Bronchial epithelial cell (primary cell): Measurements from ENCODE around the gene KLF9. TPM values are rescaled to one million over a fixed set of nuclear protein-coding genes. Genes with fewer than 3 reads are reported as not detected.
A peak's percentile ranks its signal among the peaks of the same experiment; 100 is the strongest.

Experiments
- DNase-seq: peaks from one replicate; pipeline ENCODE4 v3.0.0-alpha.2; 2010; ENCODE audit warnings: low read depth
- FAIRE-seq: peaks from 2 replicates; lab custom pipeline; 2011; peaks lifted over from hg19 to GRCh38; lab: Jason Lieb, UNC
- H3K27me3 ChIP-seq: 2 replicates; pipeline ENCODE4 v1.5.1; 2011; ENCODE audit warnings: low read length; ENCODE audit not compliant: control insufficient read depth, insufficient read depth
- H3K36me3 ChIP-seq: 2 replicates; pipeline ENCODE4 v1.5.1; 2011; ENCODE audit warnings: low read length; ENCODE audit not compliant: control insufficient read depth, insufficient read depth
- H3K4me3 ChIP-seq: 2 replicates; pipeline ENCODE4 v1.5.1; 2011; ENCODE audit warnings: mild to moderate bottlenecking, low read depth, low read length, control low read depth
- total RNA-seq: library from RNA; depleted of rRNA; stranded (reverse); fragments of >200 nt; gene quantifications from 2 replicates; pipeline ENCODE4 v1.2.1, GENCODE V29; 2014
- TF ChIP-seq, protein P1 (sequence below): IDR thresholded peaks from 2 replicates; pipeline ENCODE4 v1.5.1; 2011; ENCODE audit warnings: mild to moderate bottlenecking, moderate library complexity, low read length, control low read depth, inconsistent platforms; ENCODE audit not compliant: insufficient read depth, severe bottlenecking

KLF9 gene
- total RNA-seq, 1 donor from 2014 or later, result 41.9 TPM

- Histone ChIP-seq H3K36me3 (no peaks in the 10 kb centered on the region), H3K27me3 (no peaks in the 10 kb centered on the region), H3K4me3 (no peak overlapping the region)
- DNase-seq, result peak; percentile 53
- FAIRE-seq, result no peak
- TF ChIP-seq, protein P1, sequence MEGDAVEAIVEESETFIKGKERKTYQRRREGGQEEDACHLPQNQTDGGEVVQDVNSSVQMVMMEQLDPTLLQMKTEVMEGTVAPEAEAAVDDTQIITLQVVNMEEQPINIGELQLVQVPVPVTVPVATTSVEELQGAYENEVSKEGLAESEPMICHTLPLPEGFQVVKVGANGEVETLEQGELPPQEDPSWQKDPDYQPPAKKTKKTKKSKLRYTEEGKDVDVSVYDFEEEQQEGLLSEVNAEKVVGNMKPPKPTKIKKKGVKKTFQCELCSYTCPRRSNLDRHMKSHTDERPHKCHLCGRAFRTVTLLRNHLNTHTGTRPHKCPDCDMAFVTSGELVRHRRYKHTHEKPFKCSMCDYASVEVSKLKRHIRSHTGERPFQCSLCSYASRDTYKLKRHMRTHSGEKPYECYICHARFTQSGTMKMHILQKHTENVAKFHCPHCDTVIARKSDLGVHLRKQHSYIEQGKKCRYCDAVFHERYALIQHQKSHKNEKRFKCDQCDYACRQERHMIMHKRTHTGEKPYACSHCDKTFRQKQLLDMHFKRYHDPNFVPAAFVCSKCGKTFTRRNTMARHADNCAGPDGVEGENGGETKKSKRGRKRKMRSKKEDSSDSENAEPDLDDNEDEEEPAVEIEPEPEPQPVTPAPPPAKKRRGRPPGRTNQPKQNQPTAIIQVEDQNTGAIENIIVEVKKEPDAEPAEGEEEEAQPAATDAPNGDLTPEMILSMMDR, result no peak
Observed at GRCh38 chr9:70362952-70363351, 51.5 kb downstream of the KLF9 start.

DNA sequence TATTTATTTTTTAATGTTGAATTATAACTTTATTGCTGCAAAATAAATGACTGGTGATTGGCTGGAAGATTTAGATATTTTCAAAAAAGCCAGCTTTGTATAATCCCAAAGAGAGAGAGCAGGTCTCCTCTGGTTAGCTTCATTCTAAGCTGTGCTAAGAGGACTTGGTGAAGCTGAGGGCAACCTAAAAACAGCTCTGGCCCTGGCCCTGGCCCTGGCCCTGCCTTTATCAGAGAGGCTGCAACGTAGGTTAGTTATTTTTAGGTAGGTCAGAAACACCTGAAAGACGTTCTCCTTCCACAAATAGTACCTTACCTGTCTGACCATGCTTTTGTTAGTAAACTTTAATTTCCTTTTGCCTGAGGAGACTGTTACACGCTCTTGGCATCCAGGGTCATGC, 58.7 kb downstream of the KLF9 start:
- Histone ChIP-seq H3K27me3 (no peaks in the 10 kb centered on the region), H3K36me3 (no peaks in the 10 kb centered on the region), H3K4me3 (no peak overlapping the region)
- DNase-seq (no peak), FAIRE-seq (no peak)
- TF ChIP-seq, protein P1, result no peak

DNA sequence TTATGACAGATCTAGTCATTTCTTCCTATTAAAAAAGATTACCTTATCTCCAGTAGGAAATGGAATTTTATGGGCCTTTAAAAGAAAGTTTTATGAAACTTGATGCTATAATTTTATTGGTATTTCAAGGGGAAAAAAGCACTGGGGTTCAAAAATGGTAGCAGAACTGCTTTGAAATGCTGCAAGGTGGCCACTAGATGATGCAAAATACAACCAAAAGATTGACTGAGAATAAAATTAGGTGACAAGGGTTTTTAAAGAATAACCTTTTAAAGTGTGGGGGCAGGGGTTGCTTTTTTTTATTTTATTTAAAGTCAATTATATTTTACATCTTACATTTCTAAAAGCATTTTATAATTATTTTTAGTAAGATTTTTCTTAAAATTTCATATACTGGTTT, 61.7 kb downstream of the KLF9 start:
- Histone ChIP-seq H3K4me3 (no peak overlapping the region), H3K27me3 (no peaks in the 10 kb centered on the region), H3K36me3 (peaks cover 3% of the 10 kb centered on the region)
- no peak for DNase-seq
- FAIRE-seq, result no peak
- TF ChIP-seq, protein P1, result peak; percentile 1

GRCh38 chr9:70352356-70352755, 62.1 kb downstream of the KLF9 start:
- TF ChIP-seq, protein P1, result no peak
- Histone ChIP-seq H3K4me3 (no peak overlapping the region), H3K27me3 (no peaks in the 10 kb centered on the region), H3K36me3 (peaks cover 3% of the 10 kb centered on the region)
- FAIRE-seq (no peak), DNase-seq (peak; percentile 38)

- Histone ChIP-seq H3K27me3 (no peaks in the 10 kb centered on the region), H3K4me3 (no peak overlapping the region), H3K36me3 (peaks cover 5% of the 10 kb centered on the region)
- DNase-seq (no peak), FAIRE-seq (no peak)
- TF ChIP-seq, protein P1, result no peak
Observed at GRCh38 chr9:70347046-70347445, 67.4 kb downstream of the KLF9 start.

DNA sequence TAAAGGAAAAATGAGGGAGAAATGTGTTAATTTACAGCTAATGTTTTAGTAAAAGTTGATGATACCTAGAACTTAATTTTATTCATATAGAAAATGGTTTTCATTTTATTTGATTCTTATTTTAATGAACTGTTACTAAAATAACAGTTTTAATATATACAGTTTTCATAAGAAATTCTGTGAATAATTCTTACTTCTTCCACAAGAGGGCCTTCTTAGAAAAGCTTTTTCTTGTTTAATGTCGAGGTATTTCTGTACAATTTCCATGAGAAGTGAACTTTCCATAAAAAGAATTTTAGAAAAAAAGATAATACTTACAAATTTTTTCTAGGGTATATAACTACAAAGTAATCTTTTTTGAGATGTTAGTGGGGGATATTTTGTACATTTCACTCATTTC, 73.9 kb downstream of the KLF9 start:
- FAIRE-seq (no peak), DNase-seq (peak; percentile 34)
- H3K36me3 ChIP-seq, result peaks cover 3% of the 10 kb centered on the region
- TF ChIP-seq, protein P1, result no peak
- no peaks in the 10 kb centered on the region for H3K27me3 ChIP-seq
- no peak overlapping the region for H3K4me3 ChIP-seq
